Measurements from ENCODE around the gene AAK1.

The AAK1 gene

GRCh38 chr2:69620870-69621269 lies 22.7 kb downstream of the AAK1 start:
- Histone ChIP-seq H3K9me3 (ENCODE audit: insufficient read depth, low read length) (peaks cover 5% of the 10 kb centered on the region; the same call in 1 of the 2 replicates), H3K36me3 (ENCODE audit: insufficient read depth, insufficient read length, low read length) (no peaks in the 10 kb centered on the region), H3K27me3 (ENCODE audit: insufficient read depth, insufficient read length) (no peaks in the 10 kb centered on the region), H3K9ac (ENCODE audit: insufficient read length, low read depth) (no peak overlapping the region), H3K4me3 (ENCODE audit: insufficient read length, low read depth) (no peak overlapping the region), H3K4me1 (ENCODE audit: insufficient read depth, insufficient read length) (no peaks in the 10 kb centered on the region)
- TF ChIP-seq YY1 (IDR thresholded peaks at IDR 0.05; ENCODE audit: insufficient read depth, insufficient read length): no peak
- TF ChIP-seq SUZ12 (IDR thresholded peaks at IDR 0.05; ENCODE audit: extremely low read depth, insufficient read depth, insufficient read length): no peak
- no peak for DNase-seq (ENCODE audit: low read depth, low spot score)

GRCh38 chr2:69619725-69620124 lies 23.8 kb downstream of the AAK1 start:
- no peak for DNase-seq (ENCODE audit: low read depth, low spot score)
- Histone ChIP-seq H3K27me3 (ENCODE audit: insufficient read depth, insufficient read length) (no peaks in the 10 kb centered on the region), H3K36me3 (ENCODE audit: insufficient read depth, insufficient read length, low read length) (peaks cover 2% of the 10 kb centered on the region), H3K9ac (ENCODE audit: insufficient read length, low read depth) (no peak overlapping the region), H3K4me1 (ENCODE audit: insufficient read depth, insufficient read length) (no peaks in the 10 kb centered on the region), H3K9me3 (ENCODE audit: insufficient read depth, low read length) (peaks cover 5% of the 10 kb centered on the region; the same call in 1 of the 2 replicates), H3K4me3 (ENCODE audit: insufficient read length, low read depth) (no peak overlapping the region)
- no peak for TF ChIP-seq YY1 (IDR thresholded peaks at IDR 0.05; ENCODE audit: insufficient read depth, insufficient read length)
- TF ChIP-seq ZNF274 (IDR thresholded peaks at IDR 0.05; ENCODE audit: low read depth, low read length): no peak
- no peak for TF ChIP-seq SUZ12 (IDR thresholded peaks at IDR 0.05; ENCODE audit: extremely low read depth, insufficient read depth, insufficient read length)

- TF ChIP-seq YY1 (IDR thresholded peaks at IDR 0.05; ENCODE audit: insufficient read depth, insufficient read length) (no peak), ZNF274 (IDR thresholded peaks at IDR 0.05; ENCODE audit: low read depth, low read length) (no peak), SUZ12 (IDR thresholded peaks at IDR 0.05; ENCODE audit: extremely low read depth, insufficient read depth, insufficient read length) (no peak)
- no peak overlapping the region for H3K9ac ChIP-seq (ENCODE audit: insufficient read length, low read depth)
- H3K4me1 ChIP-seq (ENCODE audit: insufficient read depth, insufficient read length): no peaks in the 10 kb centered on the region
- no peaks in the 10 kb centered on the region for H3K27me3 ChIP-seq (ENCODE audit: insufficient read depth, insufficient read length)
- DNase-seq (ENCODE audit: low read depth, low spot score): no peak
- peaks cover 3% of the 10 kb centered on the region; the same call in 1 of the 2 replicates for H3K9me3 ChIP-seq (ENCODE audit: insufficient read depth, low read length)
- peaks cover 4% of the 10 kb centered on the region for H3K36me3 ChIP-seq (ENCODE audit: insufficient read depth, insufficient read length, low read length)
- no peak overlapping the region for H3K4me3 ChIP-seq (ENCODE audit: insufficient read length, low read depth)
These were observed 25.2 kb downstream of the AAK1 start for GRCh38 chr2:69618362-69618761.

- Histone ChIP-seq H3K27me3 (ENCODE audit: insufficient read depth, insufficient read length) (no peaks in the 10 kb centered on the region), H3K4me3 (ENCODE audit: insufficient read length, low read depth) (no peak overlapping the region), H3K9ac (ENCODE audit: insufficient read length, low read depth) (no peak overlapping the region), H3K36me3 (ENCODE audit: insufficient read depth, insufficient read length, low read length) (peaks cover 4% of the 10 kb centered on the region), H3K4me1 (ENCODE audit: insufficient read depth, insufficient read length) (no peaks in the 10 kb centered on the region), H3K9me3 (ENCODE audit: insufficient read depth, low read length) (no peaks in the 10 kb centered on the region)
- no peak for TF ChIP-seq SUZ12 (IDR thresholded peaks at IDR 0.05; ENCODE audit: extremely low read depth, insufficient read depth, insufficient read length)
- no peak for TF ChIP-seq ZNF274 (IDR thresholded peaks at IDR 0.05; ENCODE audit: low read depth, low read length)
- TF ChIP-seq YY1 (IDR thresholded peaks at IDR 0.05; ENCODE audit: insufficient read depth, insufficient read length): no peak
- DNase-seq (ENCODE audit: low read depth, low spot score): no peak
These were observed 25.8 kb downstream of the AAK1 start for GRCh38 chr2:69617744-69618143.

- Histone ChIP-seq H3K4me3 (ENCODE audit: insufficient read length, low read depth) (no peak overlapping the region), H3K4me1 (ENCODE audit: insufficient read depth, insufficient read length) (no peaks in the 10 kb centered on the region), H3K36me3 (ENCODE audit: insufficient read depth, insufficient read length, low read length) (peaks cover 4% of the 10 kb centered on the region), H3K27me3 (ENCODE audit: insufficient read depth, insufficient read length) (no peaks in the 10 kb centered on the region), H3K9me3 (ENCODE audit: insufficient read depth, low read length) (no peaks in the 10 kb centered on the region), H3K9ac (ENCODE audit: insufficient read length, low read depth) (no peak overlapping the region)
- DNase-seq (ENCODE audit: low read depth, low spot score): no peak
- TF ChIP-seq ZNF274 (IDR thresholded peaks at IDR 0.05; ENCODE audit: low read depth, low read length) (no peak), SUZ12 (IDR thresholded peaks at IDR 0.05; ENCODE audit: extremely low read depth, insufficient read depth, insufficient read length) (no peak), YY1 (IDR thresholded peaks at IDR 0.05; ENCODE audit: insufficient read depth, insufficient read length) (no peak)
These were observed 26.8 kb downstream of the AAK1 start for GRCh38 chr2:69616755-69617154.

- H3K4me1 ChIP-seq (ENCODE audit: insufficient read depth, insufficient read length): no peaks in the 10 kb centered on the region
These were observed 27.6 kb downstream of the AAK1 start for GRCh38 chr2:69615969-69616368.

GRCh38 chr2:69615078-69615625 lies 28.4 kb downstream of the AAK1 start:
- DNase-seq (ENCODE audit: low read depth, low spot score): no peak
- H3K36me3 ChIP-seq (ENCODE audit: insufficient read depth, insufficient read length, low read length): peaks cover 4% of the 10 kb centered on the region
- no peaks in the 10 kb centered on the region for H3K4me1 ChIP-seq (ENCODE audit: insufficient read depth, insufficient read length)

More at GRCh38 chr2:69615969-69616368, 27.6 kb downstream of the AAK1 start:
- no peak for DNase-seq (ENCODE audit: low read depth, low spot score)
- Histone ChIP-seq H3K9ac (ENCODE audit: insufficient read length, low read depth) (no peak overlapping the region), H3K4me3 (ENCODE audit: insufficient read length, low read depth) (no peak overlapping the region), H3K9me3 (ENCODE audit: insufficient read depth, low read length) (no peaks in the 10 kb centered on the region), H3K27me3 (ENCODE audit: insufficient read depth, insufficient read length) (no peaks in the 10 kb centered on the region), H3K36me3 (ENCODE audit: insufficient read depth, insufficient read length, low read length) (peaks cover 4% of the 10 kb centered on the region)
- no peak for TF ChIP-seq SUZ12 (IDR thresholded peaks at IDR 0.05; ENCODE audit: extremely low read depth, insufficient read depth, insufficient read length)
- no peak for TF ChIP-seq YY1 (IDR thresholded peaks at IDR 0.05; ENCODE audit: insufficient read depth, insufficient read length)
- no peak for TF ChIP-seq ZNF274 (IDR thresholded peaks at IDR 0.05; ENCODE audit: low read depth, low read length)

More at GRCh38 chr2:69615078-69615625, 28.4 kb downstream of the AAK1 start:
- H3K9me3 ChIP-seq (ENCODE audit: insufficient read depth, low read length): no peaks in the 10 kb centered on the region
- H3K4me3 ChIP-seq (ENCODE audit: insufficient read length, low read depth): no peak overlapping the region
- H3K27me3 ChIP-seq (ENCODE audit: insufficient read depth, insufficient read length): no peaks in the 10 kb centered on the region
- TF ChIP-seq YY1 (IDR thresholded peaks at IDR 0.05; ENCODE audit: insufficient read depth, insufficient read length) (no peak), SUZ12 (IDR thresholded peaks at IDR 0.05; ENCODE audit: extremely low read depth, insufficient read depth, insufficient read length) (no peak), ZNF274 (IDR thresholded peaks at IDR 0.05; ENCODE audit: low read depth, low read length) (no peak)
- no peak overlapping the region for H3K9ac ChIP-seq (ENCODE audit: insufficient read length, low read depth)

All from NT2/D1 (cell line).